Activated naive CD8-positive, alpha-beta T cell (primary cell): ENCODE data around the gene DAPL1.

Source experiments
- H3K27ac Mint-ChIP-seq: one replicate; pipeline ENCODE4 v1.8.0; 2021; ENCODE audit warnings: mixed read lengths
- H3K27me3 Mint-ChIP-seq: one replicate; pipeline ENCODE4 v1.8.0; 2021; ENCODE audit warnings: mixed read lengths
- H3K36me3 Mint-ChIP-seq: one replicate; pipeline ENCODE4 v1.8.0; 2021; ENCODE audit warnings: mixed read lengths
- H3K4me1 Mint-ChIP-seq: one replicate; pipeline ENCODE4 v1.8.0; 2021; ENCODE audit warnings: low read depth, mixed read lengths
- H3K4me3 Mint-ChIP-seq: one replicate; pipeline ENCODE4 v1.8.0; 2021; ENCODE audit warnings: mild to moderate bottlenecking, mixed read lengths
- H3K9me3 Mint-ChIP-seq: one replicate; pipeline ENCODE4 v1.8.0; 2021; ENCODE audit warnings: low read depth, mixed read lengths

DAPL1 gene

GRCh38 chr2:158772306-158773078 is 22.6 kb upstream of the DAPL1 start:
- Mint-ChIP-seq H3K36me3 (no peaks in the 10 kb centered on the region), H3K27me3 (no peaks in the 10 kb centered on the region), H3K4me3 (no peak overlapping the region), H3K27ac (no peak overlapping the region), H3K9me3 (no peaks in the 10 kb centered on the region), H3K4me1 (no peaks in the 10 kb centered on the region)

GRCh38 chr2:158773121-158773520 is 22.0 kb upstream of the DAPL1 start:
- H3K27ac Mint-ChIP-seq, result no peak overlapping the region
- H3K4me3 Mint-ChIP-seq, result no peak overlapping the region
- H3K9me3 Mint-ChIP-seq, result no peaks in the 10 kb centered on the region
- no peaks in the 10 kb centered on the region for H3K27me3 Mint-ChIP-seq
- H3K4me1 Mint-ChIP-seq, result no peaks in the 10 kb centered on the region
- H3K36me3 Mint-ChIP-seq, result no peaks in the 10 kb centered on the region

- no peaks in the 10 kb centered on the region for H3K36me3 Mint-ChIP-seq
- H3K9me3 Mint-ChIP-seq, result no peaks in the 10 kb centered on the region
- H3K4me1 Mint-ChIP-seq, result no peaks in the 10 kb centered on the region
- H3K27ac Mint-ChIP-seq, result no peak overlapping the region
- H3K4me3 Mint-ChIP-seq, result no peak overlapping the region
- no peaks in the 10 kb centered on the region for H3K27me3 Mint-ChIP-seq
Observed at GRCh38 chr2:158774681-158775080, 20.4 kb upstream of the DAPL1 start.

GRCh38 chr2:158775273-158776027 is 19.7 kb upstream of the DAPL1 start:
- Mint-ChIP-seq H3K9me3 (no peaks in the 10 kb centered on the region), H3K4me3 (no peak overlapping the region), H3K27ac (no peak overlapping the region), H3K36me3 (no peaks in the 10 kb centered on the region), H3K4me1 (no peaks in the 10 kb centered on the region), H3K27me3 (no peaks in the 10 kb centered on the region)

- H3K4me3 Mint-ChIP-seq, result no peak overlapping the region
- H3K27me3 Mint-ChIP-seq, result no peaks in the 10 kb centered on the region
- H3K4me1 Mint-ChIP-seq, result no peaks in the 10 kb centered on the region
- no peaks in the 10 kb centered on the region for H3K9me3 Mint-ChIP-seq
- H3K27ac Mint-ChIP-seq, result no peak overlapping the region
- H3K36me3 Mint-ChIP-seq, result no peaks in the 10 kb centered on the region
Observed at GRCh38 chr2:158776231-158776630, 18.9 kb upstream of the DAPL1 start.

GRCh38 chr2:158777077-158777476 is 18.0 kb upstream of the DAPL1 start:
- no peaks in the 10 kb centered on the region for H3K9me3 Mint-ChIP-seq
- H3K4me3 Mint-ChIP-seq, result no peak overlapping the region
- peaks cover 1% of the 10 kb centered on the region for H3K27me3 Mint-ChIP-seq
- no peaks in the 10 kb centered on the region for H3K36me3 Mint-ChIP-seq
- no peak overlapping the region for H3K27ac Mint-ChIP-seq
- no peaks in the 10 kb centered on the region for H3K4me1 Mint-ChIP-seq

- Mint-ChIP-seq H3K4me3 (no peak overlapping the region), H3K27ac (no peak overlapping the region), H3K4me1 (no peaks in the 10 kb centered on the region), H3K27me3 (peaks cover 4% of the 10 kb centered on the region), H3K36me3 (no peaks in the 10 kb centered on the region), H3K9me3 (no peaks in the 10 kb centered on the region)
Observed at GRCh38 chr2:158778243-158778642, 16.9 kb upstream of the DAPL1 start.

GRCh38 chr2:158779621-158780020 is 15.5 kb upstream of the DAPL1 start:
- no peaks in the 10 kb centered on the region for H3K36me3 Mint-ChIP-seq
- no peaks in the 10 kb centered on the region for H3K4me1 Mint-ChIP-seq
- H3K27ac Mint-ChIP-seq, result no peak overlapping the region
- H3K4me3 Mint-ChIP-seq, result no peak overlapping the region
- no peaks in the 10 kb centered on the region for H3K9me3 Mint-ChIP-seq
- peaks cover 7% of the 10 kb centered on the region for H3K27me3 Mint-ChIP-seq

GRCh38 chr2:158781353-158781961 is 13.7 kb upstream of the DAPL1 start:
- H3K27me3 Mint-ChIP-seq, result peaks cover 7% of the 10 kb centered on the region

GRCh38 chr2:158782136-158782535 is 13.0 kb upstream of the DAPL1 start:
- Mint-ChIP-seq H3K9me3 (no peaks in the 10 kb centered on the region), H3K36me3 (no peaks in the 10 kb centered on the region), H3K4me3 (no peak overlapping the region), H3K27me3 (peaks cover 7% of the 10 kb centered on the region), H3K4me1 (no peaks in the 10 kb centered on the region), H3K27ac (no peak overlapping the region)

More at GRCh38 chr2:158781353-158781961, 13.7 kb upstream of the DAPL1 start:
- no peaks in the 10 kb centered on the region for H3K4me1 Mint-ChIP-seq
- H3K27ac Mint-ChIP-seq, result no peak overlapping the region
- no peaks in the 10 kb centered on the region for H3K9me3 Mint-ChIP-seq
- H3K4me3 Mint-ChIP-seq, result no peak overlapping the region
- no peaks in the 10 kb centered on the region for H3K36me3 Mint-ChIP-seq

GRCh38 chr2:158782616-158783015 is 12.5 kb upstream of the DAPL1 start:
- Mint-ChIP-seq H3K27me3 (peaks cover 7% of the 10 kb centered on the region), H3K27ac (no peak overlapping the region), H3K36me3 (no peaks in the 10 kb centered on the region), H3K4me3 (no peak overlapping the region), H3K9me3 (no peaks in the 10 kb centered on the region), H3K4me1 (no peaks in the 10 kb centered on the region)

- Mint-ChIP-seq H3K9me3 (no peaks in the 10 kb centered on the region), H3K4me3 (no peak overlapping the region), H3K36me3 (no peaks in the 10 kb centered on the region), H3K27me3 (peaks cover 7% of the 10 kb centered on the region), H3K4me1 (no peaks in the 10 kb centered on the region), H3K27ac (no peak overlapping the region)
Observed at GRCh38 chr2:158783923-158784322, 11.2 kb upstream of the DAPL1 start.

GRCh38 chr2:158786897-158787296 is 8.2 kb upstream of the DAPL1 start:
- Mint-ChIP-seq H3K4me1 (no peaks in the 10 kb centered on the region), H3K27ac (no peak overlapping the region), H3K36me3 (no peaks in the 10 kb centered on the region), H3K9me3 (no peaks in the 10 kb centered on the region), H3K27me3 (peaks cover 7% of the 10 kb centered on the region), H3K4me3 (no peak overlapping the region)

- H3K9me3 Mint-ChIP-seq, result no peaks in the 10 kb centered on the region
- H3K27me3 Mint-ChIP-seq, result peaks cover 5% of the 10 kb centered on the region
- H3K36me3 Mint-ChIP-seq, result no peaks in the 10 kb centered on the region
- no peaks in the 10 kb centered on the region for H3K4me1 Mint-ChIP-seq
- H3K27ac Mint-ChIP-seq, result no peak overlapping the region
- no peak overlapping the region for H3K4me3 Mint-ChIP-seq
Observed at GRCh38 chr2:158788951-158789350, 6.2 kb upstream of the DAPL1 start.

GRCh38 chr2:158796652-158797051 is 1.5 kb downstream of the DAPL1 start:
- Mint-ChIP-seq H3K4me1 (peaks cover 4% of the 10 kb centered on the region), H3K27me3 (peaks cover 7% of the 10 kb centered on the region), H3K9me3 (no peaks in the 10 kb centered on the region), H3K27ac (no peak overlapping the region), H3K4me3 (no peak overlapping the region), H3K36me3 (no peaks in the 10 kb centered on the region)
